ENCODE data around the gene STARD3.

STARD3 gene

GRCh38 chr17:39604911-39605491, 31.9 kb upstream of the STARD3 start:
- no peak for DNase-seq (ENCODE audit: low read depth)

DNA sequence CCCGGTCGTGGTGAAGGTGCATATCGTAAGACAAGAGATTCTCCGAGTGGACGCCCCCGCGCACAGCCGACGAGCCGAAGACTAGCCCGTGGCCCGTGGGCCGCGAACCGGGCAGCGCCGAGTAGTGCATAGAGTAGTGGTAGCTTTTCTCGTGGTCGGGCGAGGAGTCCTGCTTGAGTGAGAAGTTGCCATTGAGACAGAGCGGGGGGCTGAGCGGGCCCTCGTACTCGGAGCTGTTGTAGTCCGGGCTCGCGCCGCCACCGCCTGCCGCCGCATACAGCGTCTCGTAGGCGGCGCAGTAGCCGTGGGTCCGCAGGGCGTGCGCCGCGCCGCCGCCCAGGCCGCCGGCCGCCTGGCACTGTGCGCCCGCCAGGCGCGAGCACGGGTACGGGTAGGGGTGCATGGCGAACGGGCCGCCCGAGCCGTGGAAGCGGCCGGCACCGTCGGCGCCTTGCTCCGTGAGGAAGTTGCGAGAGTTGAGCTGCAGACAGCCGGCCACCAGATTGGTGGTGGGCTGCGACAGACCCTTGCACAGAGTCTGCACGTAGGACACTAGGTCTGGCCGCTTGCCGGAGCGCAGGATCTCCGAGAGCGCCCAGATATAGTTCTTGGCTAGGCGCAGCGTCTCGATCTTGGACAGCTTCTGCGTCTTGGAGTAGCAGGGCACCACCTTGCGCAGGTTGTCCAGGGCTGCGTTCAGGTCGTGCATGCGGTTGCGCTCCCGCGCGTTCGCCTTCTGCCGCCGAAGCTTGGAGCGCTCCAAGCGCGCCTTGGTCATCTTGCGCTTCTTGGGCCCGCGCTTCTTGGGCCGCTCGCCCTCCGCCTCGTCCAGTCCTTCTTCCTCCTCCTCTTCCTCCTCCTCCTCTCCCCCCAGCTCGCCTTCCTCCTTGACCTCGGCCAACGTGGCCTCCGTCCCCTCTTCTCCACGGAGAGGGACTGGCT, 31.2 kb upstream of the STARD3 start:
- DNase-seq (ENCODE audit: low read depth): no peak

GRCh38 chr17:39606434-39607056, 30.4 kb upstream of the STARD3 start:
- DNase-seq (ENCODE audit: low read depth): no peak

- no peak for DNase-seq (ENCODE audit: low read depth)
Measured at GRCh38 chr17:39607057-39607850, 29.7 kb upstream of the STARD3 start.

DNA sequence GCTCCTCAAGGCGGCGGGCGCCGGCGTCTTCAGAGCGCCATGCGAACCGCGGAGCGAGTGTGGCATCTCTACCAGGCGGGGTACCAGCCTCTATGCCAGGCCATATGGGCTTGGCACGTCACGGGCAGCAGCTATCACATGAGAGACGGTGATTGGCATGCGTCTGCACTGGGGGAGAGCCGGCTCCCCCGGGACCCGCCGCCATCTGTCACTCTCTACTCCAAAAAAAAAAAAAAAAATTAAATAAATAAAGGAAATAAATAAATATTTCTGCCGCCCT, 29.2 kb upstream of the STARD3 start, which contains the start of gene NEUROD2:
TSS of gene NEUROD2 (minus strand) at position 70 of the 280 bp plus-strand sequence. CDS start 1,321 bp downstream, outside the sequence.
- no peak for DNase-seq (ENCODE audit: low read depth)

GRCh38 chr17:39608142-39608981, 28.6 kb upstream of the STARD3 start:
- DNase-seq (ENCODE audit: low read depth): no peak

DNA sequence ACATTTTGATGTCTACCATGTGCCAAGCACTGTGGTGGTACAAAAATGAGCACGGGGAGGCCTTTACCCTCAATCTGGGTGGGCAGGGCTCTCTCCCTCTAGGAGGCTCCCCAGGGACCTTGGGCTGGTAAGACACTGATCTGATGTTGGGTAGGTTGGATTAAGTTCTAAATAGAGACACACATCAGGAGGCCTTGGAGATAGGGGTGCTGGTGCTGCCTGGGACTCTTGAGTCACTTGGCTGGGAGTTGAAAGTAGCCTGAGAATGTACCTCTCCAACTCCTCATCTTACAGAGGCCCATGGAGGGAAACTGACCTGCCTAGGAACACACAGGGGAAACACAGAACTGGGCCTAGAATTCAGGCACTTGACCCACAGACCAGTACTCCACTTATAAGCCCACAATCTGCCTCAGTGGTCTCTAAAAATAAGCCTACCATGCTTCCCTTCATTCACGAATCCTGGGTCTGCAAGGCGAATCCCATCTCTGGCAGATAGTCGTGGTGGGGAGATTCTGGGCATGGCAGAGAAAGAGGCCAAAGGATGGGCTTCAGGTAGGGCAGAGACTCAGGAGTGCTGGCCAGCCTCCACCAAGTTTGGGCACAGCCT, 27.4 kb upstream of the STARD3 start:
- DNase-seq (ENCODE audit: low read depth): no peak

- no peak for DNase-seq (ENCODE audit: low read depth)
Measured at GRCh38 chr17:39611401-39612112, 25.4 kb upstream of the STARD3 start.

- DNase-seq (ENCODE audit: low read depth): no peak
Measured at GRCh38 chr17:39612291-39612894, 24.6 kb upstream of the STARD3 start.

DNA sequence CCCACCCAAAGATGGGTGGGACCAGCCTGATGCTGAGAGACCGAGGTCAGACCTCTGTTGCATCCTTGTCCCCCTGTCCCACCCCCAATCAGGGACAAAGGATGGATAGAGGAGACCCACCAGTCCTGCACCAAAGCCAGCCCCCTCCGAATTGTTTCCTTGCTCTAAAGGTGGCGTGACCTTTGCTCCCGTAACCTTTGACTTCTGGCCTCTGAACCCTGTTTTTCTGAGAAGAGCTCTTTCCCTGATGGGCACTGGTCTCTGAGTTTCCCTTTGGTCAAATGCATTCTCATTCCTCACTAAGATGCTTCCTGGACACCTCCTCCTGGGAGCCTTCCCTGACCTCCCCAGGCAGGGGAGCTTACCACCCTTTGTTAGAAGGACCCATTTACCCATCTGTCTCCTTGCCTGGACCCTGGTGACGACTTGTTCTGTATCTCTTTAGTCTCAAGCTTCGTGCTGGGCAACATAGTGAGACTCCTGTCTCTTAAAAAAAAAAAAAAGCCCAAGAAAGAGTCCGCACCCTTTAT, 23.9 kb upstream of the STARD3 start:
- no peak for DNase-seq (ENCODE audit: low read depth)

DNA sequence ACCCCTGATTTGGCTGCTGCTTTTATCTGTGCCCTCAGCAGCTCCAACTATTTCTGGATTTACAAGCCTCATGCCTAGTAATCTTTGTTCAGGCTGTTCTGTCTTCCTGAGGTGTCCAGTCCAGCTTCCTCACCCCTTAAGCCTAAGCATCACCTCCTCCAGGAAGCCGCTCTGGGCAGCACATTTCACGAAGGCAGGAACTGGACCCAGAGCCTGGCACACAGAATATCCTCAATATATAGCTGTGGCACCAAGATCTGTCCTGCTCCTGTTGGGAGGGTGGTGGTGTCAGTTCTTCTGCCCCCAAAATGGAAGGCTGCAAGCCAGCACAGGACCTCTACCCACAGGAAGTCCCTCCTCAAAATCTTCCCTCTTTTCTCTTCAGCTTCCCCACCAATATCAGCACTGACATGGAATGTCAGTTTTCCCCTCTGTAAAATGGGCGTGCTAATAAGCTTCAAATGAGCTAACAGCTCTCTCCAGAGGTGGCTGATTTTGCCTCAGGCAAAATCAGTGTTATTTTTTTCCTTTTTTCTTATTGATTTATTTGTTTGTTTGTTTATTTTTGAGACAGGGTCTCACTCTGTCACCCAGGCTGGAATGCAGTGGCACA, 22.3 kb upstream of the STARD3 start:
- DNase-seq (ENCODE audit: low read depth): no peak

- DNase-seq (ENCODE audit: low read depth): no peak
Measured at GRCh38 chr17:39615434-39615833, 21.5 kb upstream of the STARD3 start.

- DNase-seq (ENCODE audit: low read depth): no peak
Measured at GRCh38 chr17:39617100-39617445, 19.9 kb upstream of the STARD3 start.

DNA sequence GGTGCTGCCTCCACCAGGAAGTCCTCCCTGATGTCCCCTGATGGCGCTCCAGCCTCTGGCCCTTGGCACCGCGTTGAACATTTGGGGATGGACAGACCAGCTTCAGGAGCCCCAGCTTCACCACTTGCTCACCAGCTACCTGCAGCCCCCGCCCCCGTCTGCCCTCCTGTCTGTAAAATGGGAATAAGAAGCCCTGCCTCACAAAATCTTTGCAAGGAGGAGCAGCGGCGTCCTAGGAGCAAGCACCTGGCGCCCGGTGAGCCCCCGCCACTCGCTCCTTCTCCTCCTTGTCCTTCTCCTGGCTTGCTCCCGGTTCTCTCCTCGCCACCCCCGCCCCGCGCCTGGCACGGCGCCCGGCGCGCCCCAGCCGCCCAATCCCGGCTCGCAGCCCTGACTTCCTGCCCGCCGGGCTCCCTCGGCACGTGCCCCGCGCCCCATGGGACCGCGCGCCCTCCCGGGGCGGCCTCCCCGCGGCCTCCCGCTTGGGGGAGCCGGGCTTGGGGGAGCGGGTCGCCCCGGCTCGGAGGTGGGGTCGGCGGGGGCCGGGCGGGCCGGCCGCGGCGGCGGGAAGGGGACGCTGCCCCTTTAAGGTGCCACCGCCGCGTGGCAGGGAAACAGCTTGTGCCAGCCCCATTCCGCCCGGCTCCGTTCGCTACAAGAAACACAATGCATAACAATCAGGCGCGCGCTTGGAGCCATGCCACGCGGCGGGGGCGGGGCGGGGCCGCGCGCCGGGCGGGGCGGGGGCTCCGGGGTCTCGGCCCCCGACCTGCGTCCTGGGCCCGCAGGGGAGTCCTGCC, 19.3 kb upstream of the STARD3 start:
- DNase-seq (ENCODE audit: low read depth): no peak

GRCh38 chr17:39618246-39618913, 18.6 kb upstream of the STARD3 start:
- DNase-seq (ENCODE audit: low read depth): no peak

GRCh38 chr17:39618956-39619785, 17.8 kb upstream of the STARD3 start:
- DNase-seq (ENCODE audit: low read depth): no peak

- no peak for DNase-seq (ENCODE audit: low read depth)
Measured at GRCh38 chr17:39619786-39620101, 17.2 kb upstream of the STARD3 start.
